KMS-11 (cell line): ENCODE results near the gene WIPF3.

Experiments used
- H2AFZ ChIP-seq: fragments of 200-600 bp; sonication (generic); 2 replicates; pipeline ENCODE4 v1.6.1; 2016; ENCODE audit warnings: antibody characterized with exemption, mixed run types, low read depth
- H3K27ac ChIP-seq: fragments of 200-600 bp; sonication (generic); 2 replicates; pipeline ENCODE4 v1.6.1; 2016; ENCODE audit warnings: mild to moderate bottlenecking, mixed run types
- H3K27me3 ChIP-seq: fragments of 200-600 bp; sonication (generic); 2 replicates; pipeline ENCODE4 v1.6.1; 2017; ENCODE audit warnings: mild to moderate bottlenecking, low read depth, mixed run types, moderate library complexity; ENCODE audit not compliant: insufficient read depth
- H3K36me3 ChIP-seq: fragments of 200-600 bp; sonication (generic); 2 replicates; pipeline ENCODE4 v1.6.1; 2017; ENCODE audit warnings: mild to moderate bottlenecking, mixed run types; ENCODE audit not compliant: insufficient read depth
- H3K4me1 ChIP-seq: fragments of 200-600 bp; sonication (generic); 2 replicates; pipeline ENCODE4 v1.6.1; 2016; ENCODE audit warnings: mild to moderate bottlenecking, low read depth, mixed run types; ENCODE audit not compliant: poor library complexity, severe bottlenecking
- H3K4me2 ChIP-seq: fragments of 200-600 bp; sonication (generic); 2 replicates; pipeline ENCODE4 v1.7.0; 2016; ENCODE audit warnings: mild to moderate bottlenecking, mixed run types
- H3K4me3 ChIP-seq: fragments of 200-600 bp; sonication (generic); IDR thresholded peaks from 2 replicates; pipeline ENCODE4 v1.6.1; 2017; ENCODE audit warnings: low read depth, low read length, mixed read lengths; ENCODE audit not compliant: insufficient read depth
- H3K79me2 ChIP-seq: fragments of 200-600 bp; sonication (generic); 2 replicates; pipeline ENCODE4 v1.6.1; 2016; ENCODE audit warnings: low read depth, mixed run types; ENCODE audit not compliant: insufficient read depth
- H3K9ac ChIP-seq: fragments of 200-600 bp; sonication (generic); 2 replicates; pipeline ENCODE4 v1.6.1; 2016; ENCODE audit warnings: mild to moderate bottlenecking, mixed run types
- H4K20me1 ChIP-seq: fragments of 200-600 bp; sonication (generic); 2 replicates; pipeline ENCODE4 v1.6.1; 2016; ENCODE audit warnings: mild to moderate bottlenecking, mixed run types; ENCODE audit not compliant: insufficient read depth
- TF ChIP-seq, protein P1 (sequence below): fragments of 200-600 bp; sonication (generic); conservative IDR thresholded peaks from 2 replicates; pipeline ENCODE4 v1.6.1; 2017; ENCODE audit warnings: low read depth, mild to moderate bottlenecking, antibody characterized with exemption, low read length, moderate library complexity, mixed read lengths

The WIPF3 gene

GRCh38 chr7:29783671-29784070, 22.6 kb upstream of the WIPF3 start:
- no peaks in the 10 kb centered on the region for H3K79me2 ChIP-seq
- H3K36me3 ChIP-seq: 0 out of 2 replicates have a peak, but pooled peaks cover 3% of the 10 kb centered on the region
- no peaks in the 10 kb centered on the region for H4K20me1 ChIP-seq
- H3K4me3 ChIP-seq: no peak overlapping the region
- H3K27me3 ChIP-seq: no peaks in the 10 kb centered on the region
- H3K27ac ChIP-seq: no peak overlapping the region
- H3K4me1 ChIP-seq: no peaks in the 10 kb centered on the region
- H2AFZ ChIP-seq: no peak overlapping the region
- no peak overlapping the region for H3K9ac ChIP-seq
- H3K4me2 ChIP-seq: no peak overlapping the region
- TF ChIP-seq, protein P1, sequence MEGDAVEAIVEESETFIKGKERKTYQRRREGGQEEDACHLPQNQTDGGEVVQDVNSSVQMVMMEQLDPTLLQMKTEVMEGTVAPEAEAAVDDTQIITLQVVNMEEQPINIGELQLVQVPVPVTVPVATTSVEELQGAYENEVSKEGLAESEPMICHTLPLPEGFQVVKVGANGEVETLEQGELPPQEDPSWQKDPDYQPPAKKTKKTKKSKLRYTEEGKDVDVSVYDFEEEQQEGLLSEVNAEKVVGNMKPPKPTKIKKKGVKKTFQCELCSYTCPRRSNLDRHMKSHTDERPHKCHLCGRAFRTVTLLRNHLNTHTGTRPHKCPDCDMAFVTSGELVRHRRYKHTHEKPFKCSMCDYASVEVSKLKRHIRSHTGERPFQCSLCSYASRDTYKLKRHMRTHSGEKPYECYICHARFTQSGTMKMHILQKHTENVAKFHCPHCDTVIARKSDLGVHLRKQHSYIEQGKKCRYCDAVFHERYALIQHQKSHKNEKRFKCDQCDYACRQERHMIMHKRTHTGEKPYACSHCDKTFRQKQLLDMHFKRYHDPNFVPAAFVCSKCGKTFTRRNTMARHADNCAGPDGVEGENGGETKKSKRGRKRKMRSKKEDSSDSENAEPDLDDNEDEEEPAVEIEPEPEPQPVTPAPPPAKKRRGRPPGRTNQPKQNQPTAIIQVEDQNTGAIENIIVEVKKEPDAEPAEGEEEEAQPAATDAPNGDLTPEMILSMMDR: no peak

DNA sequence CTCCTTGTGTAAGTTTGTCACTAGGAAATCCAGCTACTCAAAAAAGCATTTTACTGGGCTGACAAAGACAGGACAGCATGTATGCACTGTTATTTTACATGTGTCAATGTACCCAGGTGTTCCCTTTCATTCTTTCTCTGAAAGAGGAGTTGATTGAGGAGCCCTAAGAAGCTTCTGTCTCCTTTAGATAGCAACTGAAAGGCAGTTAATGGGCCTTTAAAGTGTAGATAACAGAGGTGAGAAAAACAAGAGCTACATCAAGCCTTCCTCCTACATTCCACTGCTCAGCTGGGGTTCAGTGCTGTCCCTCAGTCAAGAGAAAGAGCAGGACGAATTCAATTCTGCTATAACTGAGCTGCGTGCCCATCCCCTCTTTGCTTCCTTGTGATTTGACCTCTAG, 12.8 kb upstream of the WIPF3 start:
- Histone ChIP-seq H4K20me1 (no peaks in the 10 kb centered on the region), H3K27me3 (no peaks in the 10 kb centered on the region), H3K4me2 (no peak overlapping the region), H2AFZ (no peak overlapping the region), H3K27ac (no peak overlapping the region), H3K4me3 (no peak overlapping the region), H3K36me3 (no peaks in the 10 kb centered on the region), H3K9ac (no peak overlapping the region), H3K4me1 (no peaks in the 10 kb centered on the region), H3K79me2 (no peaks in the 10 kb centered on the region)
- TF ChIP-seq, protein P1: no peak

DNA sequence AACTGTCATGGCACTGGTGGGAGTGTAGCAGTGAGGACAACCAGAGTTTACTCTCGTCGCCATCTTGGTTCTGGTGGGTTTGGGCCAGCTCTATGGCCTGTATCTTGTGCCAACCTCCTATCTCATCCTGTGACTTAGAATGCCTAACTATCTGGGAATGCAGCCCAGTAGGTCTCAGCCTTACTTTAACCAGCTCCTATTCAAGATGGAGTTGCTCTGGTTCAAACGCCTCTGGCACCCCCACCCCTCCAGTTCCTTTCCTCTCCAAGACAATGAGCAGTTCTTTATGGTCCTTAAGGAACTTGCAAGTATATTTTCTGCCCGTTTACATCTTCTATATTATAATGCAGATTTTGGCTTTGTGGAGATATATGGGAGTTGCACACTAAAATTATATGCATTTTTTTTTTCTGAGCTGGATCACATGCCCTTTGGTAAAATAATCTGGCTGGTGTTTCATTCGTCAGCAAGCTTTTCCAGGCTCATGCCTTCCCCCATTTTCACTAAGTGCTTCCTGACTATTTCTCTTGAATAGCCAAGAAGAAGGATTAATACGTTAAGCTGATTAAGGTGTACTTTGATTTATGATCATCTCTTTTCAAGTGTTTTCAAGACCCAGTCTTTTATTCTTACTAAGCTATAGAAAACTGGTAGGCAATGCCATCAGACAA, 11.2 kb upstream of the WIPF3 start:
- Histone ChIP-seq H2AFZ (no peak overlapping the region), H3K4me3 (no peak overlapping the region), H4K20me1 (no peaks in the 10 kb centered on the region), H3K27ac (no peak overlapping the region), H3K4me1 (no peaks in the 10 kb centered on the region), H3K36me3 (no peaks in the 10 kb centered on the region), H3K9ac (no peak overlapping the region), H3K79me2 (no peaks in the 10 kb centered on the region), H3K27me3 (no peaks in the 10 kb centered on the region), H3K4me2 (no peak overlapping the region)
- TF ChIP-seq, protein P1: no peak

- H3K4me3 ChIP-seq: no peak overlapping the region
- no peaks in the 10 kb centered on the region for H3K4me1 ChIP-seq
- TF ChIP-seq, protein P1: no peak
- no peak overlapping the region for H3K9ac ChIP-seq
- no peak overlapping the region for H3K4me2 ChIP-seq
- H3K79me2 ChIP-seq: no peaks in the 10 kb centered on the region
- no peaks in the 10 kb centered on the region for H3K27me3 ChIP-seq
- no peak overlapping the region for H2AFZ ChIP-seq
- no peaks in the 10 kb centered on the region for H4K20me1 ChIP-seq
- no peaks in the 10 kb centered on the region for H3K36me3 ChIP-seq
- no peak overlapping the region for H3K27ac ChIP-seq
These were observed 10.4 kb upstream of the WIPF3 start for GRCh38 chr7:29795696-29796580.
